HL-60 (cell line): ENCODE data around the gene SLCO1A2.

Experiments used
- SPI1 ChIP-seq: IDR thresholded peaks from 2 replicates; pipeline ENCODE4 v1.6.1; 2012; ENCODE audit warnings: low read depth, mild to moderate bottlenecking, borderline replicate concordance
- TF ChIP-seq, protein P1 (sequence below): IDR thresholded peaks from one replicate; pipeline ENCODE4 v1.5.1; 2011; ENCODE audit warnings: low read length, control low read depth, inconsistent platforms; ENCODE audit not compliant: insufficient read depth

GRCh38 chr12:21353948-21354347, 19.2 kb upstream of the SLCO1A2 start:
- TF ChIP-seq, protein P1, sequence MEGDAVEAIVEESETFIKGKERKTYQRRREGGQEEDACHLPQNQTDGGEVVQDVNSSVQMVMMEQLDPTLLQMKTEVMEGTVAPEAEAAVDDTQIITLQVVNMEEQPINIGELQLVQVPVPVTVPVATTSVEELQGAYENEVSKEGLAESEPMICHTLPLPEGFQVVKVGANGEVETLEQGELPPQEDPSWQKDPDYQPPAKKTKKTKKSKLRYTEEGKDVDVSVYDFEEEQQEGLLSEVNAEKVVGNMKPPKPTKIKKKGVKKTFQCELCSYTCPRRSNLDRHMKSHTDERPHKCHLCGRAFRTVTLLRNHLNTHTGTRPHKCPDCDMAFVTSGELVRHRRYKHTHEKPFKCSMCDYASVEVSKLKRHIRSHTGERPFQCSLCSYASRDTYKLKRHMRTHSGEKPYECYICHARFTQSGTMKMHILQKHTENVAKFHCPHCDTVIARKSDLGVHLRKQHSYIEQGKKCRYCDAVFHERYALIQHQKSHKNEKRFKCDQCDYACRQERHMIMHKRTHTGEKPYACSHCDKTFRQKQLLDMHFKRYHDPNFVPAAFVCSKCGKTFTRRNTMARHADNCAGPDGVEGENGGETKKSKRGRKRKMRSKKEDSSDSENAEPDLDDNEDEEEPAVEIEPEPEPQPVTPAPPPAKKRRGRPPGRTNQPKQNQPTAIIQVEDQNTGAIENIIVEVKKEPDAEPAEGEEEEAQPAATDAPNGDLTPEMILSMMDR: no peak
- TF ChIP-seq SPI1: no peak
